Measurements from ENCODE around the gene LMF1. TPM values are rescaled to one million over a fixed set of nuclear protein-coding genes. Genes with fewer than 3 reads are reported as not detected.

LMF1 gene
- polyA plus RNA-seq, 1 experiment = 28.9 TPM

DNA sequence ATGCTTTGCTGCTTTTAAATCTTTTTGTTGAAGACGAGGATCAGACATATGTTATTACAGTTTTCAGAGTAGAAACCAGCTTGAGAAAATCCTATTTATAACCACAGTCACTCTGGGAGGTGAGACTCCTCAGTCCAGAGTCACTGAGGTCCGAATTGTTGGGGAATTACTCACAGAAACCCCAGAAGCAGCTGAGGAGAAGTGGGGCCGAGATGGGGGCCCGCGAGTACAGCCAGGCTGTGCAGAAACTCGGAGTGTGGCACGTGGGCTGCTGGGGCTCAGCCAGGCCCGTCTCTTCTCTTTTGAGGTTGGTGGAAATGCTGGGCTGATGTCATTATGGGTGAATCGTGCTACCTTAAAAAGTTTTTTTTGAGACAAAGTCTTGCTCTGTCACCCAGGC, 155.8 kb downstream of the LMF1 start:
- Histone ChIP-seq H3K4me3 (ENCODE audit: low read depth, low read length) (no peak overlapping the region), H3K27me3 (ENCODE audit: control insufficient read depth, insufficient read depth, low read length) (no peaks in the 10 kb centered on the region), H3K36me3 (ENCODE audit: control insufficient read depth, insufficient read depth, low read length) (no peaks in the 10 kb centered on the region)
- ChIA-PET POLR2A (no interaction called here), CTCF (interaction anchor here (0.7 to 3.9 kb wide), 5 partner anchors 103 to 286 kb away, joined by 3 to 54 read pairs (median 7); no protein-coding TSS in a partner anchor)
- DNase-seq (ENCODE audit: low read depth) = no peak
- TF ChIP-seq, protein P1, sequence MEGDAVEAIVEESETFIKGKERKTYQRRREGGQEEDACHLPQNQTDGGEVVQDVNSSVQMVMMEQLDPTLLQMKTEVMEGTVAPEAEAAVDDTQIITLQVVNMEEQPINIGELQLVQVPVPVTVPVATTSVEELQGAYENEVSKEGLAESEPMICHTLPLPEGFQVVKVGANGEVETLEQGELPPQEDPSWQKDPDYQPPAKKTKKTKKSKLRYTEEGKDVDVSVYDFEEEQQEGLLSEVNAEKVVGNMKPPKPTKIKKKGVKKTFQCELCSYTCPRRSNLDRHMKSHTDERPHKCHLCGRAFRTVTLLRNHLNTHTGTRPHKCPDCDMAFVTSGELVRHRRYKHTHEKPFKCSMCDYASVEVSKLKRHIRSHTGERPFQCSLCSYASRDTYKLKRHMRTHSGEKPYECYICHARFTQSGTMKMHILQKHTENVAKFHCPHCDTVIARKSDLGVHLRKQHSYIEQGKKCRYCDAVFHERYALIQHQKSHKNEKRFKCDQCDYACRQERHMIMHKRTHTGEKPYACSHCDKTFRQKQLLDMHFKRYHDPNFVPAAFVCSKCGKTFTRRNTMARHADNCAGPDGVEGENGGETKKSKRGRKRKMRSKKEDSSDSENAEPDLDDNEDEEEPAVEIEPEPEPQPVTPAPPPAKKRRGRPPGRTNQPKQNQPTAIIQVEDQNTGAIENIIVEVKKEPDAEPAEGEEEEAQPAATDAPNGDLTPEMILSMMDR (IDR thresholded peaks at IDR 0.05; ENCODE audit: insufficient read depth, low read depth, low read length) = no peak

DNA sequence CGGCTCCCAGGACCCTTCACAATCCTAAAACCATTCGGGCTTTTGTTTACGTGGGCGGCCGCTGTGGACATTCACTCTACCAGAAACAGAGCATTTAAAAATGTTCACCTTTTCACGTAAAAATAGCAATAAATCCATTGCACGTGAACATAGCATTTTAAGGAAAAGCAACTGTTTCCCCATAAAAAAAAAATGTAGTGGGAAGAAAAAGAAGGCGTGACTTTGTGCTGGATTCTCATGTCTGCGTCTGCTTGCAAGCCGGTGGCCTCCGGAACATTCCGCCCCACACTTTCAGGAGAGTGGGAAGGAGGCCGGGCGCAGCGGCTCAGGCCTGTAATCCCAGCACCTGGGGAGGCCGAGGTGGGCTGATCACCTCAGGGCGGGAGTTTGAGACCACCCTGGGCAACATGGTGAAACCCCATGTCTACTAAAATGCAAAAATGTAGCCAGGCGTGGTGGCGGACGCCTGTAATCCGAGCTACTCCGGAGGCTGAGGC, 156.8 kb downstream of the LMF1 start:
- Histone ChIP-seq H3K36me3 (ENCODE audit: control insufficient read depth, insufficient read depth, low read length) (no peaks in the 10 kb centered on the region), H3K27me3 (ENCODE audit: control insufficient read depth, insufficient read depth, low read length) (no peaks in the 10 kb centered on the region), H3K4me3 (ENCODE audit: low read depth, low read length) (peak overlapping the region; percentile 21)
- ChIA-PET CTCF (interaction anchor here (1.2 to 3.9 kb wide), 3 partner anchors 102 to 287 kb away, joined by 3 to 54 read pairs (median 10); no protein-coding TSS in a partner anchor), POLR2A (no interaction called here)
- DNase-seq (ENCODE audit: low read depth) = no peak
- TF ChIP-seq, protein P1 (IDR thresholded peaks at IDR 0.05; ENCODE audit: insufficient read depth, low read depth, low read length) = no peak

DNA sequence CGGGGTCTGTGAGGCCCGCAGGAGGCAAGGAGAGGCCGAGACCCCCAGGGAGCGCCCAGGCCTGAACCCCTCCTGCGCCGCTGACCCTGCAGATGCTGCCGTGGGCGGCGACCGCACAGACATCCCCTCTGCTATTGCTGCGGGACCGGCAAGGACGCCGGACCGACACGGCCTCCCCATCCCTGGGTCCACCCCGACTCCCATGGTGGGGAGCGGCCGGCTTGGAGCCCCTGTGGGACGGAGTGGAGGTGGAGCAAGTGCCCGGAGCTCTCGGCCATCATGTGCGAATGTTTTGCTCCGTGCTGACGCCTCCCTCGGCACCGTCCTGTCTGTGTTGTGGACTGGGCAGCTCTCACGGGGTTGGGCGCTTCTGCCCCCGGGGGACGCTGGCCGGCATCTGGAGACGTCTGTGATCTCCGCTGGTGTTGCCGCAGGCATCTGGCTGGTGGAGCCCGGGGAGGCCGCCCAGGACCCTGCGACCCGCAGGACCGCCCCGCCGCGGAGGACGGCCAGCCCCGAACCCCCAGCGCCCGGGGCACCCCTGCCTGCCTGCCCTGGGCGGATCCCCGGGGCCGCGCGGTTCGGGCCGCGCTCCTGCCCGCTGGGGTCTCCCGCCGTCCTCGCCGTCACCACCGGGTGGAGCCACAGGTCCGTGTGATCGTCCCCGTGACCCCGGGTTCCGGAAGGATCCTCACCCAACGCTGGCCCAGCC, 157.4 kb downstream of the LMF1 start:
- ChIA-PET CTCF (interaction anchor here (0.6 to 3.9 kb wide), 6 partner anchors 101 to 530 kb away, joined by 3 to 54 read pairs (median 4); no protein-coding TSS in a partner anchor), POLR2A (interaction anchor here (0.6 kb wide), 1 partner anchor 248 kb away, joined by 4 read pairs; no protein-coding TSS in a partner anchor)
- Histone ChIP-seq H3K4me3 (ENCODE audit: low read depth, low read length) (peak overlapping the region; percentile 34), H3K36me3 (ENCODE audit: control insufficient read depth, insufficient read depth, low read length) (no peaks in the 10 kb centered on the region), H3K27me3 (ENCODE audit: control insufficient read depth, insufficient read depth, low read length) (no peaks in the 10 kb centered on the region)
- TF ChIP-seq, protein P1 (IDR thresholded peaks at IDR 0.05; ENCODE audit: insufficient read depth, low read depth, low read length) = peak; percentile 68
- no peak for DNase-seq (ENCODE audit: low read depth)

DNA sequence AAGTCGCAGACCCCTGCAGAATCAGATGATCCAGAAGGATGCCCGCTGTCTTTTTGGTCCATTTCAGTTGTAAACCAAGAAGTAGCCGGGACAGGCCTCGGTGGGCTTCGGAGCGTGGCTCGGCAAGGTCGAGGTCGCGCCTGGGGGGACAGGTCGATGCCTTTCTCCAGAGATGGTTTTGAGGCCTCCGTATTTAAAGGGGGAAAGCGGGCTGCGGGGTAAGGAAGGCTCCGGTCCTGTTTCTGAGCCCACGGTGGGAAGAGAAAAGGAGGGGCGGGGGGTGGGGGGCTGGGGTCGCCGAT, 162.7 kb downstream of the LMF1 start:
- no peak for DNase-seq (ENCODE audit: low read depth)
- no peaks in the 10 kb centered on the region for H3K36me3 ChIP-seq (ENCODE audit: control insufficient read depth, insufficient read depth, low read length)
- ChIA-PET CTCF (interaction anchor here (1.0 kb wide), 1 partner anchor 247 kb away, joined by 3 read pairs; no protein-coding TSS in a partner anchor), POLR2A (no interaction called here)
- peaks cover 1% of the 10 kb centered on the region; the same call in 1 of the 2 replicates for H3K27me3 ChIP-seq (ENCODE audit: control insufficient read depth, insufficient read depth, low read length)
- TF ChIP-seq, protein P1 (IDR thresholded peaks at IDR 0.05; ENCODE audit: insufficient read depth, low read depth, low read length) = no peak
- peak overlapping the region; percentile 66 for H3K4me3 ChIP-seq (ENCODE audit: low read depth, low read length)

DNA sequence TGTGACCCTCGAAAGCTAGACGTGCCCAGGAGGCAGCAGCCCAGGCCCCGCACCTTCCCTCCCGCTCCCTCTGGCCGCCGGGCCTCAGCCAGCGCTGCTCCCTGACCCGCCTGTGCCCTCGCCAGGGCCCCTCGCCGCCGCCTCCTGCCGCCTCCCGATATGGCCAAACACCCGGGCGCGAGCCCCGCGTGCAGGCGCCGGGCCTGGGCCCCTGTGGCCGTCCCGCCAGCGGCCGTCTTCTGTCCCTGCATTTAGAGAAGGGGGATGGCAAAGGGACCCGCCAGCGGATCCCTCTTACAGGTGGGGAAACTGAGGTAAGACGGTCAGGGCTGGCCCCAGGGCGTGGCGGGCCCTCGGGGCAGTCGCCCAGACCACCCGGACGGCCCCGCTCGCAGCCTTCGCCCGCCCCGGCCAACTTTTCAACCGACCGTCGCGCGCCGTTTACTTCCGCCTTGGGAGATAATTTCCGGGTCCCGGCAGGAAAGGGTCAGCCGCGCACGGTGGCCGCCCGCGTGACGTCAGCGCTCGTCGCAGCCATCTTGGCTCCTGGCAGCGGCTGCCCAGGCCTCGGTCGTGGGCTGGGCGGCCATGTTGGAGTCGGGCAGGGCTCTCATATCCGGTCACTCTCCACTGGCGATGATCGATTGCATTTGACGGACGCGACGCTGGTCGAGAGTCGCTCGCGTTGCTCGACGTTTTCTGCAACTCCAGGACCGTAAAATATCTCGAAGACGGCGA, 163.3 kb downstream of the LMF1 start:
- ChIA-PET POLR2A (interaction anchor here (0.6 kb wide), 1 partner anchor 236 kb away, joined by 3 read pairs; no protein-coding TSS in a partner anchor), CTCF (interaction anchor here (0.6 to 1.9 kb wide), 5 partner anchors 22 to 251 kb away, joined by 3 to 7 read pairs (median 3); no protein-coding TSS in a partner anchor)
- TF ChIP-seq, protein P1 (IDR thresholded peaks at IDR 0.05; ENCODE audit: insufficient read depth, low read depth, low read length) = no peak
- peak; percentile 52 for DNase-seq (ENCODE audit: low read depth)
- Histone ChIP-seq H3K4me3 (ENCODE audit: low read depth, low read length) (peak overlapping the region; percentile 66), H3K27me3 (ENCODE audit: control insufficient read depth, insufficient read depth, low read length) (peaks cover 1% of the 10 kb centered on the region; the same call in 1 of the 2 replicates), H3K36me3 (ENCODE audit: control insufficient read depth, insufficient read depth, low read length) (no peaks in the 10 kb centered on the region)

Data from BJ (cell line).